Neural cell (in vitro differentiated cells): ENCODE measurements around the gene WFIKKN1. TPM values are rescaled to one million over a fixed set of nuclear protein-coding genes. Genes with fewer than 3 reads are reported as not detected.

Experiments used
- H2AFZ ChIP-seq: fragments of 200-600, 300-800 bp; sonication (generic), shearing (Covaris generic); 2 replicates; pipeline ENCODE4 v1.6.0; 2014; ENCODE audit warnings: low read depth, mild to moderate bottlenecking, antibody characterized with exemption, low read length, moderate library complexity
- H3F3A ChIP-seq: fragments of 200-600 bp; shearing (Covaris generic); 2 replicates; pipeline ENCODE4 v1.6.1; 2016; ENCODE audit warnings: mild to moderate bottlenecking, moderate library complexity, mixed read lengths, antibody characterized with exemption, low read length; ENCODE audit not compliant: insufficient read depth, poor library complexity, severe bottlenecking
- H3K27ac ChIP-seq: fragments of 200-600, 300-800 bp; sonication (generic), shearing (Covaris generic); 2 replicates; pipeline ENCODE4 v1.5.1; 2014; ENCODE audit warnings: mild to moderate bottlenecking, low read length, moderate library complexity
- H3K27me3 ChIP-seq: fragments of 300-800, 200-600 bp; sonication (generic), shearing (Covaris generic); 2 replicates; pipeline ENCODE4 v1.6.0; 2014; ENCODE audit warnings: mild to moderate bottlenecking, low read depth, low read length, moderate library complexity; ENCODE audit not compliant: insufficient read depth
- H3K36me3 ChIP-seq: fragments of 300-800, 200-600 bp; sonication (generic), shearing (Covaris generic); 2 replicates; pipeline ENCODE4 v1.5.1; 2014; ENCODE audit warnings: mild to moderate bottlenecking, antibody characterized with exemption, low read length, moderate library complexity; ENCODE audit not compliant: insufficient read depth
- H3K4me2 ChIP-seq: fragments of 300-800, 200-600 bp; sonication (generic), shearing (Covaris generic); 2 replicates; pipeline ENCODE4 v1.6.0; 2014; ENCODE audit warnings: mild to moderate bottlenecking, low read length
- H3K4me3 ChIP-seq: fragments of 300-800, 200-600 bp; sonication (generic), shearing (Covaris generic); 2 replicates; pipeline ENCODE4 v1.5.1; 2014; ENCODE audit warnings: mild to moderate bottlenecking, low read length, moderate library complexity
- H3K79me2 ChIP-seq: fragments of 200-600 bp; shearing (Covaris generic); replicated peaks from 2 replicates; pipeline ENCODE4 v1.6.0; 2014; ENCODE audit warnings: mild to moderate bottlenecking, low read length, moderate library complexity; ENCODE audit not compliant: insufficient read depth
- H3K9ac ChIP-seq: fragments of 300-800, 200-600 bp; sonication (generic), shearing (Covaris generic); 2 replicates; pipeline ENCODE4 v1.6.1; 2016; ENCODE audit warnings: mild to moderate bottlenecking, low read length, mixed read lengths
- H3K9me2 ChIP-seq: fragments of 200-600 bp; shearing (Covaris generic); 2 replicates; pipeline ENCODE4 v1.6.1; 2016; ENCODE audit warnings: mild to moderate bottlenecking, low read length, mixed read lengths; ENCODE audit not compliant: insufficient read depth
- H3K9me3 ChIP-seq: fragments of 200-600, 300-800 bp; sonication (generic), shearing (Covaris generic); 2 replicates; pipeline ENCODE4 v1.6.1; 2016; ENCODE audit warnings: mild to moderate bottlenecking, mixed run types, low read length, moderate library complexity, mixed read lengths
- H4K20me1 ChIP-seq: fragments of 200-600 bp; shearing (Covaris generic); 2 replicates; pipeline ENCODE4 v1.6.1; 2016; ENCODE audit warnings: mild to moderate bottlenecking, mixed run types; ENCODE audit not compliant: insufficient read depth
- EP300 ChIP-seq: fragments of 450-650 bp; conservative IDR thresholded peaks from 2 replicates; pipeline ENCODE4 v1.6.1; 2014; ENCODE audit warnings: antibody characterized with exemption, mild to moderate bottlenecking, moderate library complexity; ENCODE audit not compliant: poor library complexity, severe bottlenecking
- EZH2 ChIP-seq: fragments of 200-600, 300-800 bp; shearing (Covaris generic), sonication (generic); IDR thresholded peaks from 2 replicates; pipeline ENCODE4 v1.6.1; 2014; ENCODE audit warnings: antibody characterized with exemption, low read length, borderline replicate concordance, mild to moderate bottlenecking; ENCODE audit not compliant: insufficient read depth, poor library complexity, severe bottlenecking
- MXI1 ChIP-seq: fragments of 450-650 bp; conservative IDR thresholded peaks from 2 replicates; pipeline ENCODE4 v1.6.1; 2014; ENCODE audit warnings: antibody characterized with exemption, mild to moderate bottlenecking; ENCODE audit not compliant: poor library complexity, severe bottlenecking
- POLR2AphosphoS5 ChIP-seq: IDR thresholded peaks from 2 replicates; pipeline ENCODE4 v1.6.1; 2012
- RAD21 ChIP-seq: fragments of 450-650 bp; conservative IDR thresholded peaks from 2 replicates; pipeline ENCODE4 v1.6.1; 2014; ENCODE audit warnings: antibody characterized with exemption, mild to moderate bottlenecking, moderate library complexity
- REST ChIP-seq: IDR thresholded peaks from 2 replicates; pipeline ENCODE4 v1.6.1; 2012; ENCODE audit warnings: borderline replicate concordance
- SMC3 ChIP-seq: fragments of 450-650 bp; conservative IDR thresholded peaks from 2 replicates; pipeline ENCODE4 v1.6.1; 2014; ENCODE audit warnings: antibody characterized with exemption, mild to moderate bottlenecking, moderate library complexity; ENCODE audit not compliant: poor library complexity
- TAF1 ChIP-seq: IDR thresholded peaks from 2 replicates; pipeline ENCODE4 v1.6.1; 2012; ENCODE audit warnings: low read depth
- polyA plus RNA-seq: library from polyadenylated mRNA; depleted of rRNA; stranded (reverse); fragments of >200 nt; gene quantifications from 2 replicates; pipeline ENCODE4 v1.2.3, GENCODE V29; 2014
- TF ChIP-seq, protein P1 (sequence below): fragments of 450-650 bp; IDR thresholded peaks from 2 replicates; pipeline ENCODE4 v1.5.1; 2014; ENCODE audit warnings: antibody characterized with exemption, mild to moderate bottlenecking, moderate library complexity; ENCODE audit not compliant: poor library complexity, severe bottlenecking

Gene WFIKKN1
- polyA plus RNA-seq, 1 donor from 2014 or later, result 0.43 TPM

GRCh38 chr16:598823-599739 is 31.7 kb upstream of the WFIKKN1 start:
- Histone ChIP-seq H4K20me1 (no peaks in the 10 kb centered on the region), H3K36me3 (peaks cover 7% of the 10 kb centered on the region), H3K4me3 (no peak overlapping the region)

DNA sequence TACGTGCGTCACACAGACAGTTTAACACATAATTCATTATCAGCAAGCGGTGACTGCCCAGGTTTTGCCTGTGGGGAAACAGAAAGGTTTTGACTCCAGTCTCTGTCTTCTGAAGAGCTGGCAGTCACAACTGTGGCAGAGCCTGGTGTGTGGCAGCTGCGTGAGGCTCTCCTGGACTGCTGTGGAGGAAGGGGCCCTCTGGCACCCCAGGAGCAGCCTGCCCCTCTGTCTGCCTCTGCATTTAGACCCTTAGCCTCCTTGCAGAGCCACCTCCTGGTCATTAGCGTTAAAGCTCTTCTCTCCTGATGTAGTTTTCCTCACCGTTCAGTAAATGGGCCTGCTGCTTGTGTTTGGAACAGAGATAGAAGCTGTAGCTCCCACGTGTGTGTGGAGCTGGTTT is 30.0 kb upstream of the WFIKKN1 start:
- no peak overlapping the region for H3K4me2 ChIP-seq
- H3K36me3 ChIP-seq, result peaks cover 7% of the 10 kb centered on the region
- H2AFZ ChIP-seq, result no peak overlapping the region
- H3K9ac ChIP-seq, result no peak overlapping the region
- H3K9me2 ChIP-seq, result no peaks in the 10 kb centered on the region
- no peak overlapping the region for H3K27ac ChIP-seq
- H3K4me3 ChIP-seq, result no peak overlapping the region
- H3F3A ChIP-seq, result no peaks in the 10 kb centered on the region
- peaks cover 2% of the 10 kb centered on the region for H3K79me2 ChIP-seq
- H3K9me3 ChIP-seq, result no peaks in the 10 kb centered on the region
- H3K27me3 ChIP-seq, result no peaks in the 10 kb centered on the region
- H4K20me1 ChIP-seq, result no peaks in the 10 kb centered on the region
- TF ChIP-seq REST (no peak), POLR2AphosphoS5 (no peak), TAF1 (no peak), SMC3 (no peak), EP300 (no peak), EZH2 (no peak), MXI1 (no peak), RAD21 (no peak)

More at GRCh38 chr16:598823-599739, 31.7 kb upstream of the WFIKKN1 start:
- H3K79me2 ChIP-seq, result peaks cover 8% of the 10 kb centered on the region
- H3K9ac ChIP-seq, result no peak overlapping the region
- no peak overlapping the region for H2AFZ ChIP-seq
- no peaks in the 10 kb centered on the region for H3F3A ChIP-seq
- no peak overlapping the region for H3K4me2 ChIP-seq
- no peaks in the 10 kb centered on the region for H3K9me3 ChIP-seq
- no peaks in the 10 kb centered on the region for H3K9me2 ChIP-seq
- TF ChIP-seq MXI1, result no peak
- TF ChIP-seq EZH2, result no peak
- no peak for TF ChIP-seq TAF1
- no peak for TF ChIP-seq RAD21
- TF ChIP-seq EP300, result no peak
- no peak for TF ChIP-seq POLR2AphosphoS5
- no peak for TF ChIP-seq REST
- no peak for TF ChIP-seq SMC3
- TF ChIP-seq, protein P1, sequence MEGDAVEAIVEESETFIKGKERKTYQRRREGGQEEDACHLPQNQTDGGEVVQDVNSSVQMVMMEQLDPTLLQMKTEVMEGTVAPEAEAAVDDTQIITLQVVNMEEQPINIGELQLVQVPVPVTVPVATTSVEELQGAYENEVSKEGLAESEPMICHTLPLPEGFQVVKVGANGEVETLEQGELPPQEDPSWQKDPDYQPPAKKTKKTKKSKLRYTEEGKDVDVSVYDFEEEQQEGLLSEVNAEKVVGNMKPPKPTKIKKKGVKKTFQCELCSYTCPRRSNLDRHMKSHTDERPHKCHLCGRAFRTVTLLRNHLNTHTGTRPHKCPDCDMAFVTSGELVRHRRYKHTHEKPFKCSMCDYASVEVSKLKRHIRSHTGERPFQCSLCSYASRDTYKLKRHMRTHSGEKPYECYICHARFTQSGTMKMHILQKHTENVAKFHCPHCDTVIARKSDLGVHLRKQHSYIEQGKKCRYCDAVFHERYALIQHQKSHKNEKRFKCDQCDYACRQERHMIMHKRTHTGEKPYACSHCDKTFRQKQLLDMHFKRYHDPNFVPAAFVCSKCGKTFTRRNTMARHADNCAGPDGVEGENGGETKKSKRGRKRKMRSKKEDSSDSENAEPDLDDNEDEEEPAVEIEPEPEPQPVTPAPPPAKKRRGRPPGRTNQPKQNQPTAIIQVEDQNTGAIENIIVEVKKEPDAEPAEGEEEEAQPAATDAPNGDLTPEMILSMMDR, result no peak
- no peaks in the 10 kb centered on the region for H3K27me3 ChIP-seq
- H3K27ac ChIP-seq, result no peak overlapping the region
